HepG2 (cell line): Measurements from ENCODE around the gene NFKB2.

Experiments
- ATM ChIP-seq: fragments of 450-650 bp; IDR thresholded peaks from 2 replicates; pipeline ENCODE4 v1.7.1; 2017; ENCODE audit warnings: mild to moderate bottlenecking, borderline replicate concordance
- CENPX ChIP-seq: sonication (generic); formaldehyde crosslinking; IDR thresholded peaks from 2 replicates; pipeline ENCODE4 v1.9.0; 2021; ENCODE audit warnings: mild to moderate bottlenecking, missing genetic modification reagents, moderate library complexity
- JUN ChIP-seq: sonication (generic); formaldehyde crosslinking; IDR thresholded peaks from 2 replicates; pipeline ENCODE4 v1.4.0; 2020; ENCODE audit warnings: mild to moderate bottlenecking, missing genetic modification reagents
- MAFK ChIP-seq, 2 experiments: IDR thresholded peaks in 1 of 2; conservative IDR thresholded peaks in 1 of 2; 2 replicates each; pipeline ENCODE4 v1.6.1; 2011; ENCODE audit warnings: improper control_type of control experiment in 2 of 2, low read length in 2 of 2
- NCOR1 ChIP-seq: fragments of 200-600 bp; sonication (generic); IDR thresholded peaks from 2 replicates; pipeline ENCODE4 v1.7.0; 2017; ENCODE audit warnings: antibody characterized with exemption, low read length, borderline replicate concordance
- POLR2A ChIP-seq, 2 experiments: IDR thresholded peaks; 2 replicates each; pipeline ENCODE4 v1.6.1; 2011; ENCODE audit warnings: low read depth in 2 of 2, low read length in 2 of 2, mild to moderate bottlenecking in 1 of 2, moderate library complexity in 1 of 2; ENCODE audit not compliant: insufficient read depth in 1 of 2

DNA sequence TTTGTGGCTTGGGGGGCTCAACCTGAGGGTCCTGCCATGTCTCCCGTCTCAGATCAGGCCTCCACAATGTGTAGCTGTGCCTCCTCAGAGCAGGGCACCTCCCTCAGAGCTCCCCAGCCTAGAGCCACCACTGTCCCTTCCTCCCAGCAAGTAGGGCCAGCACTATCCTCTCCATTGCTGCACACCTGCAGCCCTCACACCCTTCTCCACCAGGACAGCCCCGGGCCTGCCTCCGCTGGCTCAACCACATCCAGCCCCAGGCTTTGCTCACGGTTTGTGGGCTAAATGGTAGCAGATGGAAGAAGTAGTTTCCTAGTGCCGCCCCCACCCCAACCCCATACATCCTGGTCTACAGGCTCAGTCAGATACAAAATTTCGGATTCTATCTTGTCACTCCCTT, 10.1 kb downstream of the NFKB2 start:
- no peak for TF ChIP-seq ATM
- TF ChIP-seq JUN (CRISPR knock-in tag) = no peak
- TF ChIP-seq MAFK (conservative IDR thresholded peaks at IDR 0.05 in 1 of 2, IDR thresholded peaks at IDR 0.05 in 1 of 2; ENCODE audit: low read length in 2 of 2) = no peak
- TF ChIP-seq POLR2A (IDR thresholded peaks at IDR 0.05; ENCODE audit: insufficient read depth in 1 of 2, low read depth in 2 of 2, low read length in 2 of 2) = no peak
- no peak for TF ChIP-seq CENPX (CRISPR knock-in tag)
- TF ChIP-seq NCOR1 = no peak
